HG02884 (cell line): Measurements from ENCODE around the gene RAB7A.
"Not testable (repeated sequence)": the region's sequence is repeated elsewhere in the genome, so short reads cannot be mapped to it uniquely, and the experiment has no call there.

ENCODE experiments used
- ATAC-seq: cut with Tn5 transposase; IDR thresholded peaks from one replicate; pipeline ENCODE4 v1.9.1; 2021; ENCODE audit warnings: mild to moderate bottlenecking, moderate library complexity; ENCODE audit not compliant: unreplicated experiment

The RAB7A gene

GRCh38 chr3:128749035-128749434 is 23.1 kb downstream of the RAB7A start:
- ATAC-seq = no peak

GRCh38 chr3:128749561-128749960 is 23.6 kb downstream of the RAB7A start:
- ATAC-seq = not testable (repeated sequence)

- no peak for ATAC-seq
These were observed 27.7 kb downstream of the RAB7A start for GRCh38 chr3:128753715-128754114.

GRCh38 chr3:128760042-128760441 is 34.1 kb downstream of the RAB7A start:
- ATAC-seq = no peak

GRCh38 chr3:128760881-128761280 is 34.9 kb downstream of the RAB7A start:
- ATAC-seq = no peak

GRCh38 chr3:128761392-128761791 is 35.4 kb downstream of the RAB7A start:
- no peak for ATAC-seq

- no peak for ATAC-seq
These were observed 38.0 kb downstream of the RAB7A start for GRCh38 chr3:128763967-128764366.

GRCh38 chr3:128764863-128765262 is 38.9 kb downstream of the RAB7A start:
- ATAC-seq = no peak

- no peak for ATAC-seq
These were observed 41.2 kb downstream of the RAB7A start for GRCh38 chr3:128767094-128767750.

GRCh38 chr3:128768471-128768870 is 42.5 kb downstream of the RAB7A start:
- no peak for ATAC-seq

GRCh38 chr3:128770387-128770786 is 44.4 kb downstream of the RAB7A start:
- ATAC-seq = no peak

- ATAC-seq = not testable (repeated sequence)
These were observed 47.2 kb downstream of the RAB7A start for GRCh38 chr3:128773189-128773588.

- not testable (repeated sequence) for ATAC-seq
These were observed 47.6 kb downstream of the RAB7A start for GRCh38 chr3:128773592-128773991.

GRCh38 chr3:128775241-128775640 is 49.3 kb downstream of the RAB7A start:
- ATAC-seq = no peak

- ATAC-seq = no peak
These were observed 50.0 kb downstream of the RAB7A start for GRCh38 chr3:128775906-128776542.

GRCh38 chr3:128780101-128780837 is 54.3 kb downstream of the RAB7A start:
- ATAC-seq = no peak

GRCh38 chr3:128781164-128781563 is 55.2 kb downstream of the RAB7A start:
- no peak for ATAC-seq

- no peak for ATAC-seq
These were observed 56.5 kb downstream of the RAB7A start for GRCh38 chr3:128782282-128783146.

GRCh38 chr3:128783774-128784173 is 57.8 kb downstream of the RAB7A start:
- no peak for ATAC-seq

GRCh38 chr3:128784232-128784631 is 58.2 kb downstream of the RAB7A start:
- no peak for ATAC-seq

- ATAC-seq = no peak
These were observed 58.9 kb downstream of the RAB7A start for GRCh38 chr3:128784843-128785242.
